Muscle layer of colon (tissue), 2 donors: Measurements from ENCODE around the gene ATP6V0A1.

ENCODE experiments used
- H3K27ac ChIP-seq: one replicate; pipeline ENCODE4 v1.7.0; 2013; ENCODE audit warnings: low read depth, mild to moderate bottlenecking, low read length, moderate library complexity
- H3K27me3 ChIP-seq, 2 donors: one replicate each; pipeline ENCODE4 v1.7.0; 2013; ENCODE audit warnings: low read length in 2 of 2, mild to moderate bottlenecking in 2 of 2; ENCODE audit not compliant: insufficient read depth in 2 of 2, control insufficient read depth in 1 of 2
- H3K36me3 ChIP-seq: one replicate; pipeline ENCODE4 v1.7.0; 2013; ENCODE audit warnings: mild to moderate bottlenecking, low read length; ENCODE audit not compliant: insufficient read depth
- H3K4me1 ChIP-seq: one replicate; pipeline ENCODE4 v1.7.0; 2013; ENCODE audit warnings: mild to moderate bottlenecking, low read length; ENCODE audit not compliant: insufficient read depth
- H3K4me3 ChIP-seq, 2 donors: one replicate each; pipeline ENCODE4 v1.7.0; 2013; ENCODE audit warnings: low read length in 2 of 2, low read depth in 1 of 2, mild to moderate bottlenecking in 1 of 2, moderate library complexity in 1 of 2
- H3K9ac ChIP-seq: one replicate; pipeline ENCODE4 v1.7.0; 2013; ENCODE audit warnings: low read length
- H3K9me3 ChIP-seq: one replicate; pipeline ENCODE4 v1.7.0; 2013; ENCODE audit warnings: mild to moderate bottlenecking, low read length
- donor health status: abdominal sarcoma.
- donor health status: Adenocarcinoma of cecum.

The ATP6V0A1 gene

DNA sequence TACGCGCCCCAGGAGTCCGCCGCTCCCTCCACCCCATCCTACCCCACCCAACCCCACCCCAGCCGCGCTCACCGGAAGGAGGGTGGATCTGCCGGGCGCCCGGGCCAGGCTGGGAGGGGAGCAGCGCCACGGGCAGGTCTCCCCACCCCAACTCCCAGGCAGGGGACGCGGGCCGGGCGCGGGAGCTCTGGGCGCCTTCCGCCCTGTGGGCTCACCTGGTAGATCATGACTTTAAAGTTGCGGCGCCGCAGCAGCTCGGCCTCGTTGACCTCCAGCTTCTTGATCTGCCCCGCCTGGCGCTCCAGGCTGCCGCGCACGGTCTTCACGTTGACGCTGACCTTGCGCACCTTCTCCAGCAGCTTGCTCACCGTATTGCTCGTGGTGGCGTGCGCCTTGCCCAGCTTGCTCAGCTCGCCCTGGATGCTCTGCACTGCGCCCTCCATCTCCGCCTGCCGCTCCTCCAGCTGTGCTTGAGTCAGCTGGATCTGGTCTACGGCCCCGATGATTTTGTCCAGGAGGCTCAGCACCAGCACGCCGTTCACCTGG lies 36.2 kb upstream of the ATP6V0A1 start:
- Histone ChIP-seq H3K27ac (peak overlapping the region; percentile 97), H3K9me3 (no peaks in the 10 kb centered on the region), H3K4me1 (peaks cover 27% of the 10 kb centered on the region), H3K36me3 (no peaks in the 10 kb centered on the region), H3K27me3 (no peaks in the 10 kb centered on the region), H3K9ac (peak overlapping the region; percentile 98), H3K4me3 (peak overlapping the region; percentile 92 to 98)

DNA sequence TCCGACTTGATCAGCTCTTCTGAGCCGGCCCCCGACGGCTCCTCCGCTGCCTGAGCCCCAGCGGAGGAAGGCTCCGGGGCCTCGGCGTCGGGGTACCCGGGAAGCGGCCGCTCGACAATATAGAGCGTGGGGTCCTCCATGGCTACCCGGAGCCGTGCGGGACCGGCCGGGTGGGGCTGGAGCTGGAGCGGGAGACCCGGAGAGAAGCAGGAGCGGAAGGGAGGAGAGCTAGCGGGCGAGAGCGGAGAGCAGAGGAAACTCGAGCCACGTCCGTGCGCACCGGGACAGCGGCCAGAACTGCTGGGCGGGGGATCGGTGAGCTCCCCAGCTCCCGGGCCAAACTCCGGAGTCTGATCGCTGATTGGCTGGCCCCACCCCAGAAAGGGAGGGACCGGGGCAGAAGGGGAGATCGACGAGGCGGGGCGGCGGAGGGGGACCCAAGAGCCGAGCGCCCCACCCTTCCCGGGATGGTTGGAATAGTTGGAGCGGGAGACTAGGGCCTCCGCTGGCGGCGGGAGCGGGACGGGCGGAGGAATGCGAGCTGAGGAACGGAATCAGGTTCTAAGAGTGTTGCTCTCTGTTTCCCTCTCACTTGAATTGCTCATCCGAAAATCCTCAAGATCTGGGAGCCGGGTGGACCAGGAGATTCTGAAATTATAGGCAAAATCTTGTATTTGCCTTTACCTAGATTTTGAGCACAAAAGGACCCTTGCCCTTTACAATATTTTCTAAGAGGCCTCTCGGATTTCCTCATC lies 35.5 kb upstream of the ATP6V0A1 start, which contains the start of gene CAVIN1:
TSS of gene CAVIN1 (minus strand) at position 299 of the 755 bp plus-strand sequence. CDS start at position 140, 159 bp downstream.
- H3K9ac ChIP-seq: peak within 1 kb of the TSS; percentile 98

DNA sequence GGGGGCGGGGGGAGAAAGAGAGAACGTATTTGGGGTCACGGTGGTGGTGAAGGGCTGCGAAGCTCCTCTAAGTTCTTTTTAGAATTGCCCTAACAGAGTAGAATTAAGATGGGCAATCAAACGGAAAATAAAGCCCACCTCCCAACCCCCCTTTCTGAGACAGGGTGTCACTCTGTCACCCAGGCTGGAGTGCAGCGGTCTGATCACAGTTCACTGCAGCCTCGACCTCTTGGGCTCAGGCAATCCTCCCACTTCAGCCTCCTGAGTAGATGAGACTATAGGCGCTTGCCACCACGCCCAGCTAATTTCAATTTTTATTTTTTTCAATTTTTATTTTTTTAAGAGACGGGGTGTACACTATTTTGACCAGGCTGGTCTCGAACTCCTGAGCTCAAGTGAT lies 34.9 kb upstream of the ATP6V0A1 start:
- peak overlapping the region; percentile 65 for H3K9ac ChIP-seq
- H3K9me3 ChIP-seq: no peaks in the 10 kb centered on the region
- H3K27ac ChIP-seq: peak overlapping the region; percentile 78
- peak overlapping the region in 1 of 2 donors; percentile 98 for H3K4me3 ChIP-seq
- no peaks in the 10 kb centered on the region for H3K27me3 ChIP-seq
- peaks cover 21% of the 10 kb centered on the region for H3K4me1 ChIP-seq
- no peaks in the 10 kb centered on the region for H3K36me3 ChIP-seq

More for the DNA sequence above, 35.5 kb upstream of the ATP6V0A1 start, which contains the start of gene CAVIN1:
- peak within 1 kb of the TSS; percentile 92 to 98 for H3K4me3 ChIP-seq
- no peaks in the 10 kb centered on the region for H3K27me3 ChIP-seq
- no peaks in the 10 kb centered on the region for H3K36me3 ChIP-seq
- peaks cover 21% of the 10 kb centered on the region for H3K4me1 ChIP-seq
- no peaks in the 10 kb centered on the region for H3K9me3 ChIP-seq
- H3K27ac ChIP-seq: peak within 1 kb of the TSS; percentile 97

DNA sequence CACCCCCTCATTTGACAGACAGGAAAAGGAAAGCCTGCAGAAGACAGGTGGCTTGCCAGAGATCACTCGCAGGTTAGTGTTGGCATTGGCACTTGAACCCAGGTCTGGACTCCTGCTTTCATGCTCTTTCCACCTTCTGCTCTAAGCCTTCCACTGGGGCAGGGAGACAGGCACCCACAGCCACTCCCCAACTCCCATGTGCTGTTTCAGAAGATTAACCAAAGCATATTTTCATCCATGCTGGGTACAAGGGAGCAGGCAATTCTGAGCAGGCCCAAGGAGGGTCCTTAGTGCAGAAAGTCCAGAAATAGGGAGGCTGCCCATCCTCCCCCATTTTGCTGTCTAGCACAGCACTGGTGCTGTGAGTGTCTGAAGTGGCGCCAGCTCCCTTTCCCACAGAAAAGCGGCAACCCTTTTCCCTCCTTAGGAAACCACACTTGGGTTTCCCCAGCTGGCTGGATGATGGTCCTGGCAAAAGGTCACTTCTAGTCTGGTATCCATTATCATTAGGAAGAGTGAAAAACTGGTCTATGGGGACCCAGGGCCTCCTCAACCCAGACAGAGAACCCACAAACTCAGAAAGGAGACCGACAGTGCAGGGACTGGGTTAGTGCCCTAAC lies 33.6 kb upstream of the ATP6V0A1 start:
- H3K27ac ChIP-seq: no peak overlapping the region
- no peaks in the 10 kb centered on the region for H3K36me3 ChIP-seq
- H3K9ac ChIP-seq: no peak overlapping the region
- no peak overlapping the region for H3K4me3 ChIP-seq
- H3K9me3 ChIP-seq: no peaks in the 10 kb centered on the region
- peaks cover 12% of the 10 kb centered on the region for H3K4me1 ChIP-seq
- no peaks in the 10 kb centered on the region for H3K27me3 ChIP-seq

DNA sequence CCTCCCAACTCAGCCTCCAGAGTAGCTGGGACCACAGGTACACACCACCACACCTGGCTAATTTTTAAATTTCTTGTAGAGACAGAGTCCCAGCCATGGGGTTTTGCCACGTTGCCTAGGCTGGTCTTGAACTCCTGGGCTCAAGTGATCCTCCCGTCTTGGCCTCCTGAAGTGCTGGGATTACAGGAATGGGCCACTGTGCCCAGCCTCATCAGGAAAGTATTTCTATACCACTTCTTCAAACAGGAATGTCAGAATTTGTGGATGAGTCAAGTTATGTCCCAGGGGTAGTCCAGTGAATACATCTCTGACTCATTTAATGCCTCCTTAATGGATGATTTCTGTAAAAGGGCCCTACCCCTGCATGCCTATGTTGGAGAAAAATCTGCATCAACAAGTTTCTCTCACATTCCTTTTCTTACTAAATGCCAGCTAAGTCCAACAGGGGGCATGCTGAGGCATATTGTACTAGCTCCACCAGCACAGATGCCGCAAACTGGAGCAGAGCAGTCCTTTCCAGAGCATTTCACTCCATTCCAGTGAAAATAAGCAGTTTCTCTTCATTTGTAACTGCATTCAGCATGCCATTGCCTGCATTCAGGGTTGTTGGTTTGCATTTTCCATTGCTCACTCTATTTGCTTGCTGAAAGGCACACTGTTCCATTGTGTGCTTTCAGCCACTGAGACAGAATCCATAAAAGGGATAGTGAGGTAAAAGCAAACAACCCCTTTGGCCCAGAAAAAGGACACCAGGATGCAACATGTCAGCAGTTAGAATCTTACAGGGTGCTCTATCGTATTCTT lies 30.3 kb upstream of the ATP6V0A1 start:
- H3K4me3 ChIP-seq: no peak overlapping the region
- H3K9me3 ChIP-seq: no peaks in the 10 kb centered on the region
- no peak overlapping the region for H3K9ac ChIP-seq
- peaks cover 4% of the 10 kb centered on the region for H3K4me1 ChIP-seq
- no peaks in the 10 kb centered on the region for H3K27me3 ChIP-seq
- H3K27ac ChIP-seq: peak overlapping the region; percentile 8
- H3K36me3 ChIP-seq: no peaks in the 10 kb centered on the region

DNA sequence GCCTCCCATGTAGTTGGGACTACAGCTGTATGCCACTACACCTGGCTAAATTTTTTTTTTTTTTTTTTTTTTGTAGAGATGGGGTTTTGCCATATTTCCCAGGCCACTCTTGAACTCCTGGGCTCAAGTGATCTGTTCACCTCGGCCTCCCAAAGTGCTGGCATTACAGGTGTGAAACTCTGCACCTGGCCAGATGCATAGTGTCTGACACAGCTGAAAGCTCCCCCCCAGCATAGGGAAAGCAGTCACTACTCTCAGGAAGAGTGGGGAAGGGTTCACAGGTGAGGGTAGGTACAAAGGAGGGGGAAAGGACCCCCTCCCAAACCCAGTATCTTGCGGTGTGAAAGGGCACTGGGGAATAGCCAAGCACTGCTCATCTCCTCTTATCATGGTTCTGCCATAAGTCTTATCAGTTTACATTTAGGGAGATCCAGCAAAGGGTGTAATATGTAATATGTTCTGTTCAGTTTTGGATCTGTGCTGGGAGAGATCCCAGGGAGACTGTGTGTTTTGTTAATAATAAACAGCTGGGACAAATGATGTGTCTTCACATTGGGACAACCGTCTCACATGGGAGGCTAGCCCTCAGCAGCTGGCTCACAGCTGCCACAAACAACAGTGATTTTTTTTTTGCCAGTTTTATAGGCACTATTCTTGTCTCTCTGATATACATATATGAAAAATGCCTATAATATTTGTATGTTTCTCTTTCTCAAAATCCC lies 28.8 kb upstream of the ATP6V0A1 start:
- H3K27me3 ChIP-seq: no peaks in the 10 kb centered on the region
- no peak overlapping the region for H3K4me3 ChIP-seq
- no peak overlapping the region for H3K9ac ChIP-seq
- H3K27ac ChIP-seq: no peak overlapping the region
- peaks cover 4% of the 10 kb centered on the region for H3K4me1 ChIP-seq
- no peaks in the 10 kb centered on the region for H3K36me3 ChIP-seq
- H3K9me3 ChIP-seq: no peaks in the 10 kb centered on the region

DNA sequence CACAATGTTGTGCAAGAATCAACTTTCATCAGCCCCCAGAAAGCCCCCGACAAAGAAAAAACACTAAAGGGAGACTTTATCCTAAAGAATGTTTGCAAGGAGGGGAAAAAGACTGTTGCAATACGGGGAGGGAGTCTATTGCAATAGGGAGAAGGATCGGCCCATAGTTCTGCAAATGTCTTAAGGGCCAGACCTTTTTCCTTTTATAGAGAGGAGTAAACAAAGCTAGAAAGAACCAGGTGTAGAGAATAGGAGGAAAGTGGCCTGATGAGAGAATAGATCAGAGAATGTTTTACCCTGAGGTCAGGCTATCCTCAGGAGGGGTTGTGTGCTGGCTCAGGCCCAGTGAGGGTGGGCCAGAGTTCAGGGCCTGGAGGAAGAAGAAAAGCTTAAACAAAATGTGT lies 26.9 kb upstream of the ATP6V0A1 start:
- Histone ChIP-seq H3K27me3 (no peaks in the 10 kb centered on the region), H3K36me3 (no peaks in the 10 kb centered on the region), H3K4me3 (no peak overlapping the region), H3K27ac (no peak overlapping the region), H3K9ac (no peak overlapping the region), H3K4me1 (peaks cover 4% of the 10 kb centered on the region), H3K9me3 (no peaks in the 10 kb centered on the region)

DNA sequence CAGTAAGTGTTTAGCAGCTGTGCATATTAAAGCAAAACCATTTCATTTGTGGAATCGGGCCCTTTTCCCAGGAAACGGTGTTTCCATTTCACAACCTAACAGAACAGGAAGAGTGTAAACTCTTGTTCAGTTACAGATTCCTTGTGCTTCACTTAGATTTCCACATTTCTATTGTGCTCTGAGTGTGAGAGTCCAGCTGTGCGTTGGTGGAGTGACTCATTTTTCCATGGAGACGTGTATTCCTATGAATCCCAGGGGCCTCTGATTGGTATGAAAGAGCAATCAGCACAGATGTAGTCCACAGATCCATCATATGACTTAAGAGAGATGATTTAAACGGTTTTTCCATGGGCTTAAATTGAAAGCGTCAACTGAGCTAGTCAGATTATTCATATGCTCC lies 22.3 kb upstream of the ATP6V0A1 start:
- no peak overlapping the region for H3K27ac ChIP-seq
- no peaks in the 10 kb centered on the region for H3K36me3 ChIP-seq
- H3K27me3 ChIP-seq: no peaks in the 10 kb centered on the region
- H3K9me3 ChIP-seq: no peaks in the 10 kb centered on the region
- no peak overlapping the region for H3K4me3 ChIP-seq
- H3K4me1 ChIP-seq: no peaks in the 10 kb centered on the region
- H3K9ac ChIP-seq: no peak overlapping the region

DNA sequence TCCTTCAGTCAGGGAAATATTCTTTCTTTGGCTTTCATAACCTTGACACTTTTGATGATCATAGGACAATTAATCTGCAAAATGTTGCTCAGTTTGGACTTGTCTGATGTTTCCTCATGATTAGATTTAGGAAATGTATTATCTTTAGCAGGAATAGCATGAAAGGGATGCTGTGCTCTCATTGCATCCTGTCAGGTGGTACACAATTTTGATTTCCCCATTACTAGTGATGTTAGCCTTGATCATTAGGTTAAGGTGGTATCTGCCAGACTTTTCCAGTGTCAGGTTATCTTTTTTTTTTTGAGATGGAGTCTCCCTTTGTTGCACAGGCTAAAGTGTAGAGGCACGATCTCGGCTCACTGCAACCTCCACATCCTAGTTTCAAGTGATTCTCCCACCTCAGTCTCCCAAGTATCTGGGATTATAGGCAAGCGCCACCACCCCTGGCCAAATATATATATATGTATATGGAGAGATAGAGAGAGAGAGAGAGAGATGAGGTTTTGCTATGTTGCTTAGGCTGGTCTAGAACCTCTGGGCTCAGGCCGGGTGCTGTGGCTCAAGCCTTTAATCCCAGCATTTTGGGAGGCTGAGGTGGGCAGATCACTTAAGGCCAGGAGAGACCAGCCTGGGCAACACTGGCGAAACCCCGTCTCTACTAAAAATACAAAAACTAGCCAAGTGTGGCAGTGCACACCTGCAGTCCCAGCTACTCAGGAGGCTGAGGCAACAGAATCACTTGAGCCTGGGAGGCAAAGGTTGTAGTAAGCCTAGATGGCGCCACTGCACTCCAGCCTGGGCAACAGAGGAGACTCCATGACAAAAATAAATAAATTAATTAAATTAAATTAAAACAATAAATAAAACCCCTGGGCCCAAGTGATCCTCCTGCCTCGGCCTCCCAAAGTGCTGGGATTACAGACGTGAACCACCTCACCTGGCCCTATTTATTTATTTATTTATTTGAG lies 19.8 kb upstream of the ATP6V0A1 start:
- no peak overlapping the region for H3K4me3 ChIP-seq
- H3K4me1 ChIP-seq: no peaks in the 10 kb centered on the region
- H3K27ac ChIP-seq: no peak overlapping the region
- H3K9me3 ChIP-seq: no peaks in the 10 kb centered on the region
- no peaks in the 10 kb centered on the region for H3K27me3 ChIP-seq
- H3K9ac ChIP-seq: no peak overlapping the region
- H3K36me3 ChIP-seq: no peaks in the 10 kb centered on the region
